WERI-Rb-1 (cell line): ENCODE results near the gene CHGA.

Experiments
- DNase-seq: peaks from one replicate; pipeline ENCODE4 v3.0.0-alpha.2; 2020
- H3K27ac ChIP-seq: fragments of 250-450 bp; sonication (Bioruptor Pico); 2 replicates; pipeline ENCODE4 v1.5.1; 2020; ENCODE audit warnings: mild to moderate bottlenecking, moderate library complexity
- H3K27me3 ChIP-seq: fragments of 250-450 bp; sonication (Bioruptor Pico); 2 replicates; pipeline ENCODE4 v1.5.1; 2021; ENCODE audit warnings: mild to moderate bottlenecking, low read depth, moderate library complexity; ENCODE audit not compliant: insufficient read depth, severe bottlenecking
- H3K36me3 ChIP-seq: fragments of 250-450 bp; sonication (Bioruptor Pico); 2 replicates; pipeline ENCODE4 v1.5.1; 2020; ENCODE audit warnings: mild to moderate bottlenecking, moderate library complexity
- H3K4me3 ChIP-seq: 2 replicates; pipeline ENCODE4 v1.5.1; 2011; ENCODE audit warnings: low read depth, mild to moderate bottlenecking, control low read depth, low read length
- H3K9me3 ChIP-seq: fragments of 250-450 bp; sonication (Bioruptor Pico); 2 replicates; pipeline ENCODE4 v1.5.1; 2021; ENCODE audit warnings: mild to moderate bottlenecking, moderate library complexity; ENCODE audit not compliant: severe bottlenecking
- TF ChIP-seq, protein P1 (sequence below): IDR thresholded peaks from 2 replicates; pipeline ENCODE4 v1.5.1; 2011; ENCODE audit warnings: low read depth, mild to moderate bottlenecking, control low read depth, inconsistent platforms, low read length

The CHGA gene

DNA sequence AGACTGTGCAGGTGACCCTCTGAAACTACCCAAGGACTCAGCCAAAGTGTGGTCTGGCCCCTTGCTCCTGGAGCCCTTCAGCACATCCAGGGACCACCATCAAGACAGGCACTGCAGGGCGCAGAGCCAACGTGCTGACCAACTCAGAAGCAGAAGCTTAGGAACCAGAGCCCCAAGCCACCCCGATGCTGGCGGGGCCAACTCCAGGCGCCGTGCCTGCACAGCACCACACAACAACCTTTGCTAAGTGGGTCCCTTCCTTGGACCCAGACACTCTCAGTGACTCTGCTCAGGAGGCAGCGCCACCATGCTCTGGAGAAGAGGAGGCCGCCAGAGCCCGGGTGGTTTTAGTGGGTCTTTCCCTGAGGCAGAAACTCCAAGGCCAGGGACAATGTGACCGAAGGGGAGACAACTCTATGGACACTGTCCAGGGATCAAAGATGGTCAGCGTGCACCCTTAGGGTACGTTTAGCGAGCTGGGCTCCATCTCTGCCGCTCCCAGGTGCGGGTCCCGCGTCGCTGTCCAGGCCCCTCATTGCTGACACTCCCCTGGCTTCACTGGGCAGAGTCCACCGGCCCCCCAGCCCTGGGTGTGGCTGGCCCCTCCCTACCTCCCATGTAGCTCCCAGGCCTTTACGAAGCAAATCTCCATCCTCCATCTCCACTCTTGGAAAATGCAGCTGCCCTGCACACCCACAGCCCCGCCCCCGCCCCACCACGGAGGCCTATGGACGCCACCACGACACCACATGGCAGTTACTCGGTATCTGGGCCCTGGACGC lies 16.1 kb downstream of the CHGA start:
- TF ChIP-seq, protein P1, sequence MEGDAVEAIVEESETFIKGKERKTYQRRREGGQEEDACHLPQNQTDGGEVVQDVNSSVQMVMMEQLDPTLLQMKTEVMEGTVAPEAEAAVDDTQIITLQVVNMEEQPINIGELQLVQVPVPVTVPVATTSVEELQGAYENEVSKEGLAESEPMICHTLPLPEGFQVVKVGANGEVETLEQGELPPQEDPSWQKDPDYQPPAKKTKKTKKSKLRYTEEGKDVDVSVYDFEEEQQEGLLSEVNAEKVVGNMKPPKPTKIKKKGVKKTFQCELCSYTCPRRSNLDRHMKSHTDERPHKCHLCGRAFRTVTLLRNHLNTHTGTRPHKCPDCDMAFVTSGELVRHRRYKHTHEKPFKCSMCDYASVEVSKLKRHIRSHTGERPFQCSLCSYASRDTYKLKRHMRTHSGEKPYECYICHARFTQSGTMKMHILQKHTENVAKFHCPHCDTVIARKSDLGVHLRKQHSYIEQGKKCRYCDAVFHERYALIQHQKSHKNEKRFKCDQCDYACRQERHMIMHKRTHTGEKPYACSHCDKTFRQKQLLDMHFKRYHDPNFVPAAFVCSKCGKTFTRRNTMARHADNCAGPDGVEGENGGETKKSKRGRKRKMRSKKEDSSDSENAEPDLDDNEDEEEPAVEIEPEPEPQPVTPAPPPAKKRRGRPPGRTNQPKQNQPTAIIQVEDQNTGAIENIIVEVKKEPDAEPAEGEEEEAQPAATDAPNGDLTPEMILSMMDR, result no peak
- Histone ChIP-seq H3K4me3 (no peak overlapping the region), H3K27ac (no peak overlapping the region), H3K27me3 (no peaks in the 10 kb centered on the region), H3K36me3 (peaks cover 6% of the 10 kb centered on the region), H3K9me3 (no peaks in the 10 kb centered on the region)
- no peak for DNase-seq

- DNase-seq, result no peak
- no peak overlapping the region for H3K27ac ChIP-seq
- peaks cover 6% of the 10 kb centered on the region for H3K36me3 ChIP-seq
- H3K4me3 ChIP-seq, result no peak overlapping the region
- H3K27me3 ChIP-seq, result no peaks in the 10 kb centered on the region
- no peaks in the 10 kb centered on the region for H3K9me3 ChIP-seq
- TF ChIP-seq, protein P1, result no peak
Observed at GRCh38 chr14:92939699-92940098, 16.7 kb downstream of the CHGA start.

GRCh38 chr14:92940543-92940942 lies 17.6 kb downstream of the CHGA start:
- H3K9me3 ChIP-seq, result no peaks in the 10 kb centered on the region
- DNase-seq, result no peak

DNA sequence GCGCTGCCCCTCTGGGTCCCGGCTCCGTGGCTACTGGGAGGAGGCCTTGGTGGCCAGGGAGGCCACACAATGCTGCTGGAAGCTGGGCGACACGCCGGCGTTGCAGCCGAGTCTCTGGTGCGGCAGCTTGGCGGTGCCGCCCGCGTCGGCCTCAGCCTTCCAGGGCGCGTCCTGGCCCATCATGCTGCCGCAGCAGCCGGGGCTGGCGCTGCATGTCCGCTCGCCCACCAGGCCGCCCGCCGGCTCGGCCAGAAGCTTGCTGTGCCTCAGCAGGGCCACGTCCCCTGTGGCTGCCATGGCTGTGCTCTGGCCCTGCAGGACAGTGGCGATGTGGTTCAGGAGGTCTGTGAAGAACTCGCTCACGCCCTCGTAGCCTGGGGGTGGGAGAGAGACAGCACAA lies 18.6 kb downstream of the CHGA start:
- TF ChIP-seq, protein P1, result no peak
- no peaks in the 10 kb centered on the region for H3K9me3 ChIP-seq
- no peak overlapping the region for H3K4me3 ChIP-seq
- peaks cover 8% of the 10 kb centered on the region for H3K36me3 ChIP-seq
- no peaks in the 10 kb centered on the region for H3K27me3 ChIP-seq
- no peak for DNase-seq
- no peak overlapping the region for H3K27ac ChIP-seq

More at GRCh38 chr14:92940543-92940942, 17.6 kb downstream of the CHGA start:
- TF ChIP-seq, protein P1, result no peak
- H3K27me3 ChIP-seq, result no peaks in the 10 kb centered on the region
- no peak overlapping the region for H3K4me3 ChIP-seq
- peaks cover 8% of the 10 kb centered on the region for H3K36me3 ChIP-seq
- no peak overlapping the region for H3K27ac ChIP-seq

DNA sequence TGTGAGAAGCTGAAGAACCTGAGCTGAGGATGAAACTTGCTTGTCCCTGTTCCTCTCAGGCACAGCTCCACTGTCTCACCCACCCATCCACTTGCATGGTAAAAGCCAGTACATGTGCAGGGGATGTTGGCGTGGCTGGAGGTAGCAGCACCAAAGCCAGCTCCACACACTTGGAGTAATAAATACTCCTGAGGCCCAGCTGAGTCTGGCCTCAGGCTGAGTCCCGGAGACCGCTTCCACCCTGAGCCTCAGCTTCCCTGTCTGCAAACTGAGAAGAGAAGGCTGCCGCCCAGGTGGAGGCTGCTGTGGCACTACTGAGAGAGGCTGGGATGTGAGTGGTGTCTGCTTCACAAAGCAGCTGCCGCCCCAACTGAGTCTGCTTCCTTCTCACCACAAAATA lies 19.2 kb downstream of the CHGA start:
- TF ChIP-seq, protein P1, result no peak
- H3K27me3 ChIP-seq, result no peaks in the 10 kb centered on the region
- H3K36me3 ChIP-seq, result peaks cover 8% of the 10 kb centered on the region
- no peak overlapping the region for H3K4me3 ChIP-seq
- DNase-seq, result no peak
- no peak overlapping the region for H3K27ac ChIP-seq
- no peaks in the 10 kb centered on the region for H3K9me3 ChIP-seq

DNA sequence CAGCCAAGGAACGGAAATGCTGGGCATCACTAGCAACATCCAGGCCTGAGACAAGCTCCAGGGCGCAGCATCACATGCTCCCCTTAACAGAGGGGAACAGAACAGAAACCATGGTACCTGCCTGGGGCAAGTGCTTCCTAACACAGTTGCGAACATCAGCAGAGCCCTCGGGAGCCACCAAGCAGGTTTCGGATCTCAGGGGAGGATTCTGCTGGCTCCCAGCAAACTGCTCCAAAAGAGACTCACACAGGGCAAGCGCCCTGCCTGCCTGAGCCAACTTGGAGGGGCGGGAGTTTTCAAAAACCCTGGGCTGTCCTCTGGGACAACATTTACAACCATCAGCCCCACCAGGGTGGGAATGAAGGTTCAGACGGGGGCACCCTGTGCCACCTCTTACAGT lies 19.6 kb downstream of the CHGA start:
- TF ChIP-seq, protein P1, result no peak
- Histone ChIP-seq H3K9me3 (no peaks in the 10 kb centered on the region), H3K27me3 (no peaks in the 10 kb centered on the region), H3K36me3 (peaks cover 8% of the 10 kb centered on the region), H3K4me3 (no peak overlapping the region), H3K27ac (no peak overlapping the region)
- DNase-seq, result no peak
